Skeletal muscle tissue (tissue), 4 donors: ENCODE measurements around the gene CTNNA2. TPM values are rescaled to one million over a fixed set of nuclear protein-coding genes. Genes with fewer than 3 reads are reported as not detected.

Experiments
- H3K27ac ChIP-seq: one replicate; pipeline ENCODE4 v1.7.0; 2013; ENCODE audit warnings: mild to moderate bottlenecking, low read depth, low read length, inconsistent platforms
- H3K27me3 ChIP-seq, 3 donors: one replicate each; pipeline ENCODE4 v1.7.0; 2013; ENCODE audit warnings: low read length in 3 of 3; ENCODE audit not compliant: control insufficient read depth in 3 of 3, insufficient read depth in 3 of 3
- H3K36me3 ChIP-seq, 3 donors: one replicate each; pipeline ENCODE4 v1.7.0; 2013; ENCODE audit warnings: low read length in 3 of 3; ENCODE audit not compliant: control insufficient read depth in 3 of 3, insufficient read depth in 3 of 3
- H3K4me1 ChIP-seq, 3 donors: one replicate each; pipeline ENCODE4 v1.7.0; 2013; ENCODE audit warnings: low read length in 3 of 3, mild to moderate bottlenecking in 3 of 3; ENCODE audit not compliant: control insufficient read depth in 3 of 3, insufficient read depth in 3 of 3
- H3K4me3 ChIP-seq, 3 donors: one replicate each; pipeline ENCODE4 v1.7.0; 2013; ENCODE audit warnings: low read length in 3 of 3
- H3K9ac ChIP-seq, 3 donors: one replicate each; pipeline ENCODE4 v1.7.0; 2013; ENCODE audit warnings: low read length in 3 of 3, mild to moderate bottlenecking in 3 of 3, moderate library complexity in 2 of 3, low read depth in 1 of 3
- H3K9me3 ChIP-seq, 3 donors: one replicate each; pipeline ENCODE4 v1.7.0; 2013; ENCODE audit warnings: low read length in 3 of 3; ENCODE audit not compliant: control insufficient read depth in 3 of 3
- total RNA-seq: library from RNA; depleted of rRNA; stranded (reverse); fragments of >200 nt; gene quantifications from one replicate; pipeline ENCODE4 v1.2.3, GENCODE V29; 2014
- donor health status: Osteomylitis.

The CTNNA2 gene
- total RNA-seq, 1 donor from 2014 or later = 1.0 TPM

GRCh38 chr2:80515964-80516363 lies 1003.1 kb downstream of the CTNNA2 start:
- no peaks in the 10 kb centered on the region for H3K9me3 ChIP-seq
- no peak overlapping the region for H3K4me3 ChIP-seq
- H3K4me1 ChIP-seq = no peaks in the 10 kb centered on the region
- no peaks in the 10 kb centered on the region for H3K36me3 ChIP-seq
- no peak overlapping the region for H3K9ac ChIP-seq
- H3K27ac ChIP-seq = no peak overlapping the region
- no peaks in the 10 kb centered on the region for H3K27me3 ChIP-seq

GRCh38 chr2:80517316-80517715 lies 1004.5 kb downstream of the CTNNA2 start:
- Histone ChIP-seq H3K27ac (no peak overlapping the region), H3K27me3 (no peaks in the 10 kb centered on the region), H3K9ac (no peak overlapping the region), H3K36me3 (no peaks in the 10 kb centered on the region), H3K9me3 (no peaks in the 10 kb centered on the region), H3K4me1 (no peaks in the 10 kb centered on the region), H3K4me3 (no peak overlapping the region)

GRCh38 chr2:80519121-80519643 lies 1006.3 kb downstream of the CTNNA2 start:
- H3K4me1 ChIP-seq = no peaks in the 10 kb centered on the region
- no peaks in the 10 kb centered on the region for H3K36me3 ChIP-seq
- H3K27ac ChIP-seq = no peak overlapping the region
- H3K4me3 ChIP-seq = no peak overlapping the region
- H3K9ac ChIP-seq = no peak overlapping the region
- no peaks in the 10 kb centered on the region for H3K27me3 ChIP-seq
- no peaks in the 10 kb centered on the region for H3K9me3 ChIP-seq

GRCh38 chr2:80519699-80520291 lies 1006.9 kb downstream of the CTNNA2 start:
- Histone ChIP-seq H3K27me3 (no peaks in the 10 kb centered on the region), H3K36me3 (no peaks in the 10 kb centered on the region), H3K9me3 (no peaks in the 10 kb centered on the region), H3K9ac (no peak overlapping the region), H3K4me1 (no peaks in the 10 kb centered on the region), H3K4me3 (no peak overlapping the region), H3K27ac (no peak overlapping the region)

GRCh38 chr2:80525152-80525551 lies 1012.3 kb downstream of the CTNNA2 start:
- H3K4me3 ChIP-seq = no peak overlapping the region
- no peaks in the 10 kb centered on the region for H3K36me3 ChIP-seq
- H3K4me1 ChIP-seq = no peaks in the 10 kb centered on the region
- no peaks in the 10 kb centered on the region for H3K9me3 ChIP-seq
- no peak overlapping the region for H3K27ac ChIP-seq
- no peaks in the 10 kb centered on the region for H3K27me3 ChIP-seq
- no peak overlapping the region for H3K9ac ChIP-seq

GRCh38 chr2:80527119-80527518 lies 1014.3 kb downstream of the CTNNA2 start:
- Histone ChIP-seq H3K27me3 (no peaks in the 10 kb centered on the region), H3K9me3 (no peaks in the 10 kb centered on the region), H3K4me1 (no peaks in the 10 kb centered on the region), H3K4me3 (no peak overlapping the region), H3K9ac (no peak overlapping the region), H3K27ac (no peak overlapping the region), H3K36me3 (no peaks in the 10 kb centered on the region)

GRCh38 chr2:80529466-80530165 lies 1016.8 kb downstream of the CTNNA2 start:
- Histone ChIP-seq H3K9ac (no peak overlapping the region), H3K27ac (no peak overlapping the region), H3K36me3 (no peaks in the 10 kb centered on the region), H3K27me3 (no peaks in the 10 kb centered on the region), H3K9me3 (no peaks in the 10 kb centered on the region), H3K4me3 (no peak overlapping the region), H3K4me1 (no peaks in the 10 kb centered on the region)

GRCh38 chr2:80530442-80531064 lies 1017.7 kb downstream of the CTNNA2 start:
- no peaks in the 10 kb centered on the region for H3K36me3 ChIP-seq
- H3K4me1 ChIP-seq = no peaks in the 10 kb centered on the region
- H3K9ac ChIP-seq = no peak overlapping the region
- no peak overlapping the region for H3K4me3 ChIP-seq
- no peaks in the 10 kb centered on the region for H3K27me3 ChIP-seq
- no peak overlapping the region for H3K27ac ChIP-seq
- no peaks in the 10 kb centered on the region for H3K9me3 ChIP-seq

GRCh38 chr2:80531319-80531718 lies 1018.5 kb downstream of the CTNNA2 start:
- Histone ChIP-seq H3K27me3 (no peaks in the 10 kb centered on the region), H3K36me3 (no peaks in the 10 kb centered on the region), H3K27ac (no peak overlapping the region)

More at GRCh38 chr2:80531319-80531718, 1018.5 kb downstream of the CTNNA2 start:
- Histone ChIP-seq H3K9me3 (no peaks in the 10 kb centered on the region), H3K4me1 (no peaks in the 10 kb centered on the region), H3K4me3 (no peak overlapping the region), H3K9ac (no peak overlapping the region)
